ENCODE results near the gene SLC51B.

GRCh38 chr15:65097651-65098263 is 52.6 kb downstream of the SLC51B start:
- TF ChIP-seq CTCF (IDR thresholded peaks at IDR 0.05; ENCODE audit: low read depth, low read length, poor library complexity, severe bottlenecking), result no peak
- no peak for TF ChIP-seq EZH2phosphoT487 (IDR thresholded peaks at IDR 0.05; ENCODE audit: borderline replicate concordance, low read length)
